GM21717 (cell line): ENCODE results near the gene MOGAT3.

Experiments used
- ATAC-seq: cut with Tn5 transposase; IDR thresholded peaks from one replicate; pipeline ENCODE4 v1.9.1; 2021; ENCODE audit warnings: mild to moderate bottlenecking, moderate library complexity; ENCODE audit not compliant: unreplicated experiment

Gene MOGAT3

DNA sequence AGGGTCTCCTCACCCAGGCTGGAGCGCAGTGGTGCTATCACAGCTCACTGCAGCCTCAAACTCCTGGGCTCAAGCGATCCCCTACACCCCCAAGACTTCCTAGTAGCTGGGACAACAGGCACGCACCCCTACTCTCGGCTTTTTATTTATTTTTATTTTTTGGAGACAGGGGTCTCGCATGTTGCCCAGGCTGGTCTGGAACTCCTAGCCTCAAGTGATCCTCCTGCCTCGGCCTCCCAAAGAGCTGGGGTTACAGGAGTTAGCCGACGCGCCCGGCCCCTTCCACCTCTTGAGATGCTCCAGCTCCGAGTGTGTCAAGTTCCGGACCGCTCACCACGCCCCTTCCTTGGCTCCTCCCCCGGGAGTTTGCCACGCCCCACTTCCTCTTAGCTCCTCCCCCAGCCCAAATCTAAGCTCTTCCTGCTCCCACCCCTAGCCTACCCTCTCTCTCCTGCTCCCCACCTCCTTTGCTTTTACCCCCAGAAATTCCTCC lies 27.0 kb downstream of the MOGAT3 start:
- no peak for ATAC-seq

DNA sequence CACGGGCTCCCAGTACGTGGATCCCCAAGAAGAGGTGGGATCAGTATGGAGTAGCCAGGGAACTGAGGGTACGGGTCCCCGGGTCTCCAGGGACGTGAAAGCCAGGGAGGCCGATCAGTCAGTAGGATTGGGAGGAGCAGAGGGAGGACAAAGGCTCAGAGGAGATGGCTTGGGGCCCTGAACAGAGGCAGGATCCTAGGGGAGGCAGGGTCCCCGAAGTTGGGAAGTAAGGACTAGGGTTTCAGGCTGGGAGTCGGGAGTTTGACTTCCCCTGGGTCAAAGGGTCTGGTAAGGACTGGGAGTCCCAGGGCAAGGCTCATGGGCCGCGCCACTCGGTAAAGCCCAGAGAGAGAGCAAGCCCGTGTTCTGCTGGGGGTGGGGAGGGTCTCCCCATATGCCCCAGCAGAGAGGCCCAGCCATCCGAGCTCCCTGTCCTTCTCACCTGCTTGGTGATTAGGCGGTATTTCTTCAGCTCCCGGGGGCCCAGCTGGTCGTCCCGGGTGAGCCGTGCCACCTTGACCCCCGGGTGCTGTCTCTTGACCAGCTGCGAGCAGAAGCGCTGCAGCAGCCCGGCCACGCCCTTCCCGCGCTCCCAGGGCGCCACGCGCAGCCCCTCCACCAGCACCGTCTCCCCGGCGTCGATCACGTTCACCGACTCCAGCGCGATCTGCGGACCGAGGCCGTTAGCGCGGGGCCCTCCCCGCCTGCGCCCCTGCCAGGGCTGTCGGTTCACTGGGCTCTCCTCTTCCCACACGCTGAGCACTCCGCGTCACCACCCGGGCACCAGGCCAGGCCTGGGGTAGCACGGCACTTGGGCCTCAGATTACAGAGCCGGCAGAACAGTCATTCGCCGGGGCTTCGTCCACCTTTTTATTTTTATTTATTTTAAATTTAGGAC lies 27.7 kb downstream of the MOGAT3 start:
- ATAC-seq: no peak

DNA sequence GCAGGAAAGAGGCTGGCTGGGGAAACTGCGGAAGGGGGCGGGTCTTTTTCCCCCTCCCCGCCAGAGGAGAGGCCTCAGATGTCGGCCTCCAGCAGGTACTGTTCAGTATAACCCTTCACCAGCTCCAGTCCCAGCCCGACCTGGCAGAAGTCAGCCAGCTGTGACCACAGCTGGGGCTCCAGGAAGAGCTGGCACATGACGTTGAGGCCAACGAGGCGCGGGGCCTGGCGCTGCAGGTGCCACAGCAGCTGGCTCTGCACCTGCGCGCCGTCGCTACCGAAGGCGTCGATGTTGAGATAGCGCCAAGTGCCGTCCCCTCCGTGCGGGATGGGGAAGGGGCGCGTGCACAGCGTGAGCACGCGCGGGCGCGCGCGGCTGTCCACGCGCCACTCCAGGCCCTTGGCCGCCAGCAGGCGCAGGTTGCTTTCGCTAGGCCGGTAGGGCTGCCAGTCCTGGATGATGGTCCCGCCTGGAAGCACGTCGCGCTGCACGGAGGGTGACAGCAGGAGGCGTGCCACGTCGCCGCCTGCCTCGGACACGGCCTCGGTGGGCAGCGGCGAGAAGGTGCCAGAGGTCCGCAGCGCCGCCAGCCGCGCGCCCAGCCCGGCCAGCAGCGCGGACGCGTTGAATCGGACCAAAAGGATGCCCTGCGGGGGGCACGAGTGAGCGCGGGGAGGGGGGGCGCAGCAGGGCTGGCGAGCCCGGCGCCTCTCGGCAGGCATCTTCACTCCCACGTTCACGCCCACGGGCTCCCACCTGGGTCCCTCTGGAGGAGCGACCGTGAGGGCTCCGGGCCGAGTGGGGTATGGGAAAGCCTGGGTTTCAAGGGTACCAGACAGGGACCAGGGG lies 28.6 kb downstream of the MOGAT3 start:
- no peak for ATAC-seq

DNA sequence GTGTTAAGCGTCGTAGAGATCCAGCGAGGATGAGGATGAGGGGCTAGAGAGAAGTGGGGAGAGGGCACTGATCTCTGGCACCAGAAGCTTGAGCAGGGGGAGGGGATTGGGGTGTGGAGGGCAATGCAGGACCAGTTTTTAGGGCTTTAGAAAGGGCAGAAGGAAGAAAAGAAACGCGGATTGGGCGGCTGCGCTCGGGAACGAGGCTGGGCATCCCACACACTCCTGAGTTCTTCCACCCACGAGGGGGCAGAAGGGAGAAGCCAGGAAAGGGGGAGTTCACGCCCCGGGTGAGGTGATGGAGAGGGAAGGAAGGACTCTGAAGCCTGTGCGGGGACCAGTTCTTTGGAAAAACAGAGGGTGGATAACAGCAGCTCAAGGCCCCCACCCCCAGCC lies 29.4 kb downstream of the MOGAT3 start:
- ATAC-seq: no peak

DNA sequence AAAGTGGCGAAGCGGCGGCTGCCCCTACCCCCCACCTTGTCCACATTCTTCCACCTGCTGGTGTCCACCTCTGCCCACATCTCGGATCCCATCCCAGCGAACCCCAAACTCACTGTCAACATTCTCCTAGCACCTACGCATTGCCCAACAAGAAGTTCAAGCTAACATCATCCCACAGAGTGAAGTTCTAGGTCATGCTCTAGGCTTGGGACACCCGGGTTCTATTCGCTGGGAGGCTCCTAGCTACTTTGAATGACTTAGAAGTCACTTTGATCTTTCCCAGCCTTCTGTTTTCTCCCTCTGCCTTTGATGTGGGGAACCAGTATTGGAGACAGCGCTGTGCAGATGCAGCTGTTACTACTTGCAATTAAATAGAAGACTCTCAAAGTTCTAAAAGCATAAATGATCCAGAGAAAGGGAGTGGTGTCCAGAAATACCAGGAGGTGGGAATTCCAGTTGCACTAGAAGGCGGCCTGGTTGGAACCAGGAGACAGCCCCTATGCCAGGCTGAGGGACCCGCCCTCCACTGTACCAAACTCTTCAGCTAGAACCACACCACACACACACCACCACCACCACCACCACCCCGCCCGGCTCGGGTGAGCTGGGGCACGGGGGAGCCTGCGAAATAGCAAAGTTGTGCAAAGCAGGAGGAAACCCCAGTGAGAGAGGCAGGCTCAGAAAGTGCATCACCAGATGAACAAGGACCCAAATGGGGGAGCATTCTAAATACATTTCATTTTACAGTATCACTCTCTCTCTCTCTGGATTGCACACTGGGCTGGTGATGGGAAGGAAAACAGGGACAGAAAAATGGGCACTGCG lies 30.0 kb downstream of the MOGAT3 start:
- ATAC-seq: no peak

DNA sequence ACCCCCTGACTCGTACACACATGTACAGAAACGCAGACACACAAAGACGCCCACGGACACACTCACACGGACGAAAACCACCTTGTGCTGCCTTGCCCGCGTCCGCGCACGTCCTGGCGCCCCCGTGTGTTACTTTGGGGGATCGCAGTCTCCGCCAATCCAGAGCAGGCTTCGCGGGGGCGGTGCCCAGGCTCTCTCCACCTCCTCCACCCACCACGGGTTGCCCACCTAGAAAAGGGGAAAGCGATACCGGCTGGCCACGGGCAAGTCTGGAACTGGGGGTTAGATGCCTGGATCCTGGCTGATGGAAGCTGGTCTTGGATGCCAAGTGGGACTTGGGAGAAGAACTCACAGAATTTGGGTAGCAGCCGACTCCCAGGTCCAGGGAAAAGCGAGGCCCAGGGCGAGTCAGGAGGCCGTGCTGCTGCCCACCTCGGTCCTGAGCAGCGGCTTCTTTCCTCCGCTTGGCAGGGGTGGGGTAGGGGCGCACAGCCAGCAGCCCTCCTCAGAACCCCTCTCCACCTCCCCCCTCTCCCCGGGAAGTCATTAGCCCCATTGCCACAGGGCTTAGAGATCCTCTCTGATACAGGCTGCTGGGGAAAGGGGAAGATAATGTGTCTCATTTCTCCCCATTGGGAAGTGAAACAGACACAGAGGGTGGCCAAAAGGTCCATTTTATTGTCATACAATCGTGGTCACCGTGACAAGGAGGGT lies 30.8 kb downstream of the MOGAT3 start:
- ATAC-seq: no peak

DNA sequence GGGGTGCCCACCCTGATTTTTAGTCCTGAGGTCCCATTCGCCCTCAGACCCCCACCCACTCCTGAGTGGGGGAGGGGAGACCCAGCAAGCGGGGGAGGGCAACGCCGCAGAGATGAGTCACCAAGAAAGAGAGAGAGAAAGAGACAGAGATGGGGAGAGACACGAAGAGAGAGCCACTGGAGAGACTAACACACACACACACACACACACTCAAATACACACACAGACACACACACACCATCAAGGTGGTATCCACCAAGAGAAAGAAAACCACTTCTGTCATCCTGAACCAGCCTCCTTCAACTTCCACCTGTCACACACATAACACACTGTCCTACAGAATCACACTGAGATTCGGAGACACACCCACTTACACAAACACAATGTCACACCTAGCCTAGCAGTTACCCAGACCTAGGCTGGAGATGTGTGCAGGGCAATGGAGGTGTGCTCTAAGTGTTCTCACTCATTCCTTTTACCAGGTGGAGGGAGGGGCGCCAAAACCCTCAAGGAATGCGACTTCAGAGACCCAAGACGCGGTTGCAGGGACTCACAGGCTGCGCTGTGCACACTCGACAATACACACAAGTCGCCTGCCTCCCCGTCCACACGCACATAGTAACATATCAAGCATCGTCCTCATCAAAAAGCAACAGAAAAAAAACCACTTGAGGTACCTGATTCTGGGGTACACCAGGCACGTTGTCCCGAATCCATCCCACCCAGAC lies 31.6 kb downstream of the MOGAT3 start:
- ATAC-seq: no peak

DNA sequence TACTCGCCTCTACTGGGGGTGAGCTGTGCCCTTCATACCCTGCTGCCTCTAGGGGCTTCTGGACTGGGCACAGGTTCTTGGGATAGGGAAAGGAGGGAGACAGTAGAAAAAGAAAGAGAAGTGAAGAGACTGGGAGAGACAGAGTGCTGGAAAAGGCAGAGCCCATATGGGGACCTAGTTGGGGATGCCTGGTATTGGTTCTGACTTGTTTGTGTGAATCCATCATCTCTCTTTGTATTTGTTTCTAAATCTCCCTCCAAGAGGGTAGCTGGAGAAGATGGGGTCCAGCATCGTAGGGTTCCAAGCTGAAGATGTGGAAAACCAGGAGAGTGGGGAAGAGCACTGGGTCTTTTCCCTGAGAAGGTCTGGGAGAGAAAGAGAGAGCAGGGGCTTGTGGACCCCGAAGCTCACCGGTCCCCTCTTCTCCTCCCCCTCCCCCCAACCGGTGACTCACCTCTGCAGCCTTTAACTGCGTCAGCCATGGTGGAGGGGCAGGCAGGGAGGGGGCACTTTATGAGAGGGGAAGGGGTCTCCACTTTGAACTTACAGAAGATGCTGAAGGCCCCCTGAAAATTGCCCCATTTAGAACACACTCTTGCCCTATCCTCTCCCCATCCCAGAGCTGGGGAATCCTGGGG lies 32.3 kb downstream of the MOGAT3 start:
- ATAC-seq: no peak

DNA sequence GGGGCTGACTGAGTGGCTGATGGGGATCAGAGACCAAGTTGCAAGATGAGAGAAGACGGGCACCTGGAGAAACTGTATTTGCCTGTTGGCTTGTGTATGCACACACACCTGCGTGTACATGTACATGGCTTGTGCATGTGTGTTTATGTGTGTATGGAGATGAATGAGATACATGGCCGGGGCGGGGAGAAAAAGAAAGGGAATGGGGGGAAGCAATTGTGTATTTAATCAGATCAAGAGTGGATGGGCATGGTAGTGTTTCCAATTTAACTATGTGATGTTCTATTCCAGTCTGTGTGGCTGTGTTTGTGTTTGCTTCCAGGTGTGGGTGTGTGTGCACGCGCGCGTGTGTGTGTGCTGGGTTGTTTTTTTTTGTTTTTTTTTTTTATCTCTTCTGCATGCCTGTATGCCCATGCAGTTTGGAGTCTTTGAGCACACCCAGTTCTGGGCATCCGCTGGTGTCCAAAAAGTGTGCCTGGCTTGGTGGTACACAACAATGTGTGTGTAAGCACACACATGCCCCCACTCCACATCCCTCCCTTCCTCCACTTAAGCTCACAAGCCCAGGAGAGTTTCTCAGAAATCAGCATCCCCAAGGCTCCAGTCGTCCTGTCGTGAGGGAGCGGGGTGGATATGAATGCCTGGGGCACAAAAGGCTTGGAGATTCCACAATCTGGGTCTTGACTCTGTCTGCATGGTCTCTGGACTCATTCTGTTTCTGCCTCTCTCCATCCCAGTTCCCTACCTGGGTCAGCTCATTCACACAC lies 33.0 kb downstream of the MOGAT3 start:
- no peak for ATAC-seq

DNA sequence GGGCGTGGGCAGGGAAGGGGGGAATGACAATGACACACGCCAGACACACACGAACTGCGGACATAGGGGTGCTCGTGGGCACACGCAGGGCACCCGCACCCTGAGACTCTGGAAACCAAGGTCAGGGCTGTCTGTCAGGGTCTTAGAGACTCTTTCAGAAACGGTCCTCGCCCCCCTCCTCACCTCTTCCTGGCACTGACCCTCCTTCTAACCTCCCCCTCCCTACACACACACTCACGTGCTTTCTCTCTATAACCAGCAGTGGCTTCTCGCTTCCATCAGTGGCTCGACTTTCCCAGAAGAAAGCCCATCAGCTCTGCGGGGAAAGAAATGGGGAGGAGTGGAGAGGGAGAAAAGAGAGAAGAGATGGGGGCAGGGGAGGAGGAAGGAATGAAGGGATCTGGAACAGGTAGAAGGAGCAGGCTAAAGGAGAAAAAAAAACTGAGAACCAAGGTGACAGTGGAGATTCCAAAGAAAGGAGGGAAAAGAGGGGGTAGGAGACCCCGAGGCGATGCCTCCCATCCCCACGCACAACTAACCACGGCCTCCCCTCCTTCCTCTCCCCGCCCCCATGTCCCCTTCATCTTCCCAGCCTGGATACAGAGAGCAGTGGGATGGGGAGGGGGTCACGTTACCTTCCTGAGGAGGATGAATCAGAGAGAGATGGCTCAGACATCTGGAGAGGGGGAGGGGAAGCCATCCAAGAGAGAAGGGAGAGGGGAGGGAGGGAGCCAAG lies 33.8 kb downstream of the MOGAT3 start:
- ATAC-seq: no peak

DNA sequence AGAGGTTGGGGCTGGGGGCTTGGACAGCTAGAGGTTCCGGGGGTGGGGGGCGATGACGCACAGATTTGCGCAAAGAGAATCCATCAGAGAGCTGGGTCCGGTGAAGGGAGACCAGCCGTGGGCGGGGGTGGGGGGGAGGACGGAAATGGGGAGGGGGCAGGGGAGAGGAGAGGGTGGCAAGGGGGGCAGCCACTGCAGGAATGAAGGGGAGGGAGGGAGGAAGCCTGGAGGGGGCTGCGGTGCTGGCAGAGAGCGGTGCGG lies 34.3 kb downstream of the MOGAT3 start:
- no peak for ATAC-seq

DNA sequence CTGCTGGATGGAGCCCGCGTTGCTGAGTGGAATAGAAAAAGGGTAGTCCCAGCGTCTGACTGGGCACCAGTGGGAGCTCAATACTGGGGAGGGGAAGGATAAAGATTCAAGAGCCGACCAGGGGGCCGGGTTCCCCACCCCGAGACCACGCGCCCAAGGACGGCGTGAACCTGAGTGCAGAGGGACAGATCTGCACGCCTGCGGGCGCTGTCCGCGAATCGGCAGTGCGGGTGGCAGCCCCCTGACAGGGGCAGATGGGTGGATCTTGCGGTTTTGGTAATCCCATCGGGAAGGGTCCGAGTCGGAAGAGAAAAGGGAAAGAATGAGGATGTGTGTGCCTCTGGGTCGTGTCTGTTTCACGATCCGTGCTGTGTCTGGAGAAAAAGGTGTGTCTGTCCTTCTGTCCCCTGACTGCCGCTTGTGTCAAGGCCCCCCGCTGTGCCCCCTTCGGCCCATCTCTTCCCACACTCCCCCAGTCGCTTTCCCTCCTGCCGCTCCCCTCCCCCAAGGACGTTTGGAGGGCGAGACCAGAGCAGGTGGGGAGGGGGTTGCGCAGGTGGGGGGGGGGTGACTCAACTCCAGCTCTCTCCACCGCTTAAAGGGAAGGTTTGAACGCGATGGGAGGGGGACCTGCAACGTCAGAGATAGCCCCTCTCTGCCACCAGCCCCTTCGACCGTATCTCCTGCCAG lies 34.7 kb downstream of the MOGAT3 start:
- no peak for ATAC-seq

DNA sequence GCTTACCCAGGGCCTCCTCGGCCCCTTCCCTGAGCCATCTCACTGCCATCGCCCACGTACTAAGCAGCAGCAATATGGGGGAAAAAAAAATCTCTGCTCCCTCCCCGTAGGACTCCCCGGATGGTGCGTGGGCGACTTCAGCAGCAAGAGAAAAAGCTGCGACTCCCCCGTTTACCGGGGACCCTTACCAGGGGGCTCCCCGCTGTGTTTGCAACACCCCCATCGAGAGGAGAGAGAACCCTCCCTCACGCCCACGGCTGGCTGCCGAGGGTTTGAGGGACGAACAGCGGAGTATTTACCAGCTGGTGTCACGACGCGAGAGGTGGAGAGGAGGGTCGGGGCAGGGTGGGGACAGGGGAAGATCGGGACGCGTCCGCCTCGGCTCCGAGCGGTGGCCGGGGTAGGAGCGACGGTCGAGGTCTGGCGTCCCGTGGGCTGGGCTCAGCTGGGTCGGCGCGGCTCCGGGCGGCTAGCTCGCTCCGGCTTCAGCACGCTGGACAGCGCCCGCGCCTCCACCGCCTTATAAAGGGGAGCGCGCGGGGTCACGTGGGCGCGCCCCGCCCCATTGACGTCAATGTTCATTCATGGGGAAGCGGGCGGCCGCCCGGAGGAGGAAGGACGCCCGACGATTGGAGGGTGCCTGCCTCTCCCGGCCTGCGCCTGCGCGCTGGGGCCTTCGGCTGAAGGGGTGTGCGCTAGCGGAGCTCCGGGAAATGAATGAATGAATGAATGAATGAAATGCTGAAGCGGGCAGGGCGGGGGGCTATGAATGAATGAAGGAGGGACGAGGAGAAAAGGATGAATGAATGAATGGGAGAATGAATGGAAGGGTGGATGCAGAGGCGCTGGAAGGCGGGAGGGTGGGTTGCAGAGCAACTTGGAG lies 35.5 kb downstream of the MOGAT3 start, which contains the start of gene VGF:
VGF (minus strand) TSS at position 495 of the 883 bp plus-strand sequence. CDS start 726 bp downstream, outside the sequence.
- ATAC-seq: peak; percentile 42

DNA sequence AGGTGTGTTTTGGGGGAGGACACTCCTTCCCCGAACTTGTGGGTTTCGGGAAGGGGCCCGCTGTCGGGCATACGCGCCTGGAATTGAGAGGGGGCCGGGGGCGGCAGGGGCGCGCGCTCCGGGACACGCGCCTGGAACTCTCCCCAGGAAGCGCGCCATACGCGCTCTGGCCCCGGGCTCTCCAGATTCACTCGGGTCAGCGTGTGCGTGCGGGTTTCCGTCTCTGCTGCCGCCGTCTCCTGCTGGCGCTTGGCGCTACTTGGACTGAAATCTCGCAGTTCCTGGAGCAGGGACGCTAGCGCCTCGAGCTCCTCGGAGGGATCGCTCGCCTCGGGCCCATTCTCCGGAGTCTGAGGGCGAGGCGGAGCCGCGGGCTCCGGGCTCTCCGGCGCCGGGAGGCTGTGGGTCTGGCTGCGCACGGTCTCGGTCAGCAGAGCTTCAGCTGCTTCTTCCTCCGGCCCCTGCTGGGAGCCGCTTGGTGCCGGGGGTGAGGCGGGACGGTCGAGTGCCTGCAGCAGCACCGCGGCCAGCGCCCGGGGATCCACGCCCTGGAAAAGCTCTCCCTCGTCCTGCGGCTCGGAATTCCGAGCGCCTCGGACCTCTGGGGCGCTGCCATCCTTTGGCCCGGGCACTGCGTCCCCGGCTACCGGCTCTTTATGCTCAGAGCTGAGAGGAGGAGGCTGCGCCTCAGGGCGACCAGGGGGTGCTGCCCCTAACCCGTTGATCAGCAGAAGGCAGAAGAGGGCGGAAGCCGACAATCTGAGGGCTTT lies 36.6 kb downstream of the MOGAT3 start:
- ATAC-seq: no peak

DNA sequence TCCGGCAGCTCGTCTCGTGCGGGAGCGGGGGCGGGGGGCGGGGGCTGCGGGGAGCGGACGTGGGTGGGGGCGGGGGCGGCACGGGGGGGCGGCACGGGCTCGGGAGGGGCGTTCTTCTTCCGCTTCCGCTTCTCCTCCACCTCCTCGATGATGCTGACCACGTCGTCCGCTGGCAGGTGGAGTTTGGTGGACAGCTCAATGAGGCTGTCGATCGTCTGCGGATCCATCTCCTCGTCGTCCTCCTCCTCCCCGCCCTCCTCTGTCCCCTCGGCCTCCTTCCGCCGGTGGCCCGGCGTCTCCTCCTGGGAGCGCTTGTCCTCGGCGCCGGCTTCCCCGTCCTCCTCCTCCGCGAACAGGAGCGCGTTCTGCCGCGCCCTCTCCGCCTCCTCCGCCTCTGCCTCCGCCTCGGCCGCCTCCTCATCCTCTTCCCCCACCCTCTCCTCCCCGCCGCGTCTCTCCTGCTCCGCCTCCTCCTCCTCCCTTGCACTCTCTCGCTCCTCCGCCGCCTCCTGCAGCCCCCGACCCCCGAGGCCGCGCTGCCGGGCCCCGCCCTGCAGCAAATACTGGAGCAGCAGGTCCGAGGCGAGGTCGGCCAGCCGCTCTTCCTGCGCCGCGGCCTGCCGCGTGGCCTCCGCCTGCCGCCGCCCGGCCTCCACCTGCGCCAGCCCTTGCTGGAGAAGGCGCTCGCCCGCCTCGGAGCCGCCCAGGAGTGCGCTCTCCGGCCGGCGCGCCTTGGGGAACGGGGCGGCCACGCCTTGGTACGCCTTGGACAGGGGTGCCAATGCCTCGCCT lies 37.4 kb downstream of the MOGAT3 start:
- no peak for ATAC-seq
